A673 (cell line): Measurements from ENCODE around the gene LTBP4.
A peak's percentile ranks its signal among the peaks of the same experiment; 100 is the strongest.

Source experiments
- CTCF ChIP-seq: fragments of 300-800, 200-600 bp; sonication (generic); conservative IDR thresholded peaks from 2 replicates; pipeline ENCODE4 v1.5.1; 2017; ENCODE audit warnings: low read depth, mild to moderate bottlenecking, antibody characterized with exemption, low read length, moderate library complexity, mixed read lengths
- EZH2 ChIP-seq: fragments of 200-600 bp; sonication (generic); IDR thresholded peaks from 2 replicates; pipeline ENCODE4 v1.6.1; 2017; ENCODE audit warnings: borderline replicate concordance, low read depth, mild to moderate bottlenecking, mixed read lengths, antibody characterized with exemption, low read length; ENCODE audit not compliant: poor library complexity, severe bottlenecking

GRCh38 chr19:40570313-40571004, 30.7 kb upstream of the LTBP4 start:
- TF ChIP-seq CTCF (peak; percentile 63), EZH2 (no peak)
